Transverse colon (tissue), 4 donors: Measurements from ENCODE around the gene FNBP1L. TPM values are rescaled to one million over a fixed set of nuclear protein-coding genes. Genes with fewer than 3 reads are reported as not detected.

Source experiments
- DNase-seq: peaks from one replicate; pipeline ENCODE4 v3.0.0-alpha.2; 2019
- H3K27ac ChIP-seq, 4 donors: fragments of 200-600 bp; sonication (generic); 2 replicates each; pipeline ENCODE4 v1.5.1; 2016 to 2018; ENCODE audit warnings: inconsistent platforms in 4 of 4
- H3K27me3 ChIP-seq: fragments of 200-600 bp; sonication (generic); 2 replicates; pipeline ENCODE4 v1.5.1; 2017; ENCODE audit warnings: inconsistent platforms
- H3K36me3 ChIP-seq, 4 donors: fragments of 200-600 bp; sonication (generic); 2 replicates each; pipeline ENCODE4 v1.5.1; 2017 to 2019; ENCODE audit warnings: inconsistent platforms in 4 of 4
- H3K4me1 ChIP-seq, 4 donors: fragments of 200-600 bp; sonication (generic); 2 replicates each; pipeline ENCODE4 v1.5.1; 2017 to 2020; ENCODE audit warnings: inconsistent platforms in 4 of 4
- H3K4me3 ChIP-seq, 4 donors: fragments of 200-600 bp; sonication (generic); 1 replicate in 1 of 4; 2 replicates in 3 of 4; pipeline versions ENCODE4 v1.5.1 to v1.6.1; 2017 to 2019; ENCODE audit warnings: inconsistent platforms in 4 of 4
- H3K9me3 ChIP-seq, 2 donors: fragments of 200-600 bp; sonication (generic); 2 replicates each; pipeline ENCODE4 v1.5.1; 2017 to 2019; ENCODE audit warnings: inconsistent platforms in 2 of 2
- CTCF ChIP-seq, 5 experiments: fragments of 200-600 bp in 3 of 5; fragments of 450-650 bp in 2 of 5; sonication (generic) in 3 of 5; IDR thresholded peaks; 1 replicate in 2 of 5; 2 replicates in 3 of 5; pipeline ENCODE4 v1.5.1; 2016 to 2017; ENCODE audit warnings: antibody characterized with exemption in 5 of 5, inconsistent platforms in 3 of 5, mild to moderate bottlenecking in 2 of 5, moderate library complexity in 1 of 5
- EP300 ChIP-seq: sonication (generic); formaldehyde crosslinking; IDR thresholded peaks from one replicate; pipeline ENCODE4 v1.6.1; 2017; ENCODE audit warnings: antibody characterized with exemption, low read depth
- POLR2A ChIP-seq: fragments of 450-650 bp; IDR thresholded peaks from one replicate; pipeline ENCODE4 v1.6.1; 2016; ENCODE audit warnings: antibody characterized with exemption, mild to moderate bottlenecking, moderate library complexity
- POLR2AphosphoS5 ChIP-seq, 3 donors: sonication (generic); formaldehyde crosslinking; IDR thresholded peaks; one replicate each; pipeline ENCODE4 v1.6.1; 2016; ENCODE audit warnings: antibody characterized with exemption in 3 of 3
- WGBS, 2 donors: methylation state at CpG; one replicate each; pipeline ENCODE4 v1.1.5; 2018; ENCODE audit warnings: low coverage in 1 of 2; 5-methylcytosine and 5-hydroxymethylcytosine counted together
- in situ Hi-C, 4 donors: fragments of 200-750 bp; cut with MboI; loops; one replicate each; pipeline versions ENCODE4 v1.15.0 to v1.15.1; 2017; ENCODE audit warnings: low sequenced_read_pairs in 3 of 4, low pct_ligation_motif_present in 1 of 4, low pct_unique_long_range_greater_than_20kb in 1 of 4
- intact Hi-C: fragments of 100-400 bp; cut with DNase I; formaldehyde crosslinking; loops from one replicate; pipeline ENCODE4 v1.15.1; 2023; ENCODE audit warnings: low total_unique reads
- total RNA-seq, 4 donors: library from RNA; depleted of rRNA; stranded (reverse); fragments of >200 nt; gene quantifications; one replicate each; pipeline ENCODE4 v1.1.0, GENCODE V29; 2016

The FNBP1L gene
- total RNA-seq, 4 donors from 2014 or later, result 31.0 to 69.4 (median 49.0) TPM

DNA sequence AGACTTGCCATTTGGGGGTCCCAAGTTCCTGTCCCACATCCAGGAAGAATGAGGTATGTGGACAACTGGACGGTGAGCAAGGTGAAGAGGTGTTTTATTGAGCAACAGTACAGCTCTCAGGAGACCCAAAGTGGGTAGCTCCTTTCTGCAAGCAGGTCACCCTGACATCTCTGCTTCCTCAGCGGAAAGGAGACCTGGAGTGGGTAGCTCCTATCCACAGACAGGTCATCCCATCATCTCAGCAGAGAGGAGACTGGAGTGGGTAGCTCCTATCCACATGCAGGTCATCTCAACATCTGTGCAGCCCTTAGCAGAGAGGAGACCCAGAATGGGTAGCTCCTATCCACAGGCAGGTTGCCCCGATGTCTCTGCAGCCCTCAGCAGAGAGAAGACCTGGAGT lies 13.8 kb upstream of the FNBP1L start:
- H3K36me3 ChIP-seq, result no peaks in the 10 kb centered on the region
- in situ Hi-C loops, result loop anchor here (10.0 to 25.0 kb wide), 5 partner anchors 122 to 403 kb away; no protein-coding TSS in a partner anchor
- intact Hi-C loops, result no loop called here
- no peaks in the 10 kb centered on the region for H3K27me3 ChIP-seq
- TF ChIP-seq CTCF (IDR thresholded peaks at IDR 0.05) (no peak), EP300 (no peak), POLR2AphosphoS5 (IDR thresholded peaks at IDR 0.05) (no peak), POLR2A (no peak)
- H3K9me3 ChIP-seq, result no peaks in the 10 kb centered on the region
- no peak overlapping the region for H3K4me3 ChIP-seq
- H3K4me1 ChIP-seq, result peaks cover 0 to 2% (median 0%) of the 10 kb centered on the region in 4 donors
- DNase-seq, result no peak
- H3K27ac ChIP-seq, result no peak overlapping the region
- 96 to 100% methylated on average over 1 to 3 of the region's 3 CpGs for WGBS, 2 donors

DNA sequence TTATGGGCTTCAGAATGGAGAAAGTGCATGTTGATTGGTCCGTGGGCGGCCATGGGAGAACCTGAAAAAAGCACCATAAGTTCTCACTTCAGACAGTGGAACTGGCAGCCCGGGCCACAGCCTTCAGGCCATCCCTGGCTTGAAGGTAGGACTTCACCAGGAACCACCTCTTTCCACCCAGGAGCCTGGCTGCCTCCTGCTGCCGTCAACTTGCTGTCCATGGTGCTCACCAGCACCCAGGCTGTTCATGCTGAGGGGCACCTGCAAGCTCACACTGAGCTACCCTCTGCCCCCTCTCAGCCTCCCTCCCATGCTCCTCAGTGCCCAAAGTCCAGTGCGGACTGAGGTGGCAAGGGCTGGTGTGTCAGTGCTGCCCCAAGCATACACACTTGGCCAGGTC lies 12.9 kb upstream of the FNBP1L start:
- Histone ChIP-seq H3K9me3 (no peaks in the 10 kb centered on the region), H3K27ac (no peak overlapping the region), H3K36me3 (no peaks in the 10 kb centered on the region), H3K27me3 (no peaks in the 10 kb centered on the region), H3K4me3 (no peak overlapping the region), H3K4me1 (peaks cover 0 to 2% (median 0%) of the 10 kb centered on the region in 4 donors)
- no peak for DNase-seq
- 77% methylated on average over 5 of the region's 5 CpGs; no CpG with 5 or more reads in 1 of the 2 donors for WGBS, 2 donors
- in situ Hi-C loops, result loop anchor here (10.0 to 25.0 kb wide), 5 partner anchors 123 to 402 kb away; no protein-coding TSS in a partner anchor
- intact Hi-C loops, result no loop called here
- TF ChIP-seq POLR2AphosphoS5 (IDR thresholded peaks at IDR 0.05) (no peak), CTCF (IDR thresholded peaks at IDR 0.05) (no peak), POLR2A (no peak), EP300 (no peak)

DNA sequence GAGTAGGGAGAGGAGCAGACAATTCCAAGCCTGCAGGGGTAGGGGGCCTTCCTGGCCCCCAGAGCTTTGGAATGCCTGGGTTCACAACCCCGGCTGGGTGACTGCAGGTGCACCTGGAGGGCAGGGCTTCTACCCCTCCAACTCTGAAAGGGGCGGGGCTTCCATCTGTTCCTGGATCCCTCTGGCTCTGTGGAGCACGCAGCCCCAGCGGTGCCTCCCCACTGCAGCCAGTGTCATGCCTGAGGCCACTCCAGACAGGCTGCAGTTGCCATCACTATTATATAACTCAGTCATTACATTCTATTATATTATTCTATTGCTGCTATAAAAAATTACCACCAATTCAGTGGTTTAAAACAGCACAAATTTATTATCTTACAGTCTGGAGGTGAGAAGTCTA lies 12.5 kb upstream of the FNBP1L start:
- Histone ChIP-seq H3K27me3 (no peaks in the 10 kb centered on the region), H3K4me1 (peaks cover 0 to 2% (median 0%) of the 10 kb centered on the region in 4 donors), H3K9me3 (no peaks in the 10 kb centered on the region), H3K36me3 (no peaks in the 10 kb centered on the region), H3K27ac (no peak overlapping the region), H3K4me3 (no peak overlapping the region)
- in situ Hi-C loops (loop anchor here (10.0 to 25.0 kb wide), 5 partner anchors 123 to 402 kb away; no protein-coding TSS in a partner anchor), intact Hi-C loops (no loop called here)
- 50% methylated on average over 4 of the region's 4 CpGs; no CpG with 5 or more reads in 1 of the 2 donors for WGBS, 2 donors
- peak; percentile 46 for DNase-seq
- TF ChIP-seq EP300 (no peak), POLR2A (no peak), POLR2AphosphoS5 (IDR thresholded peaks at IDR 0.05) (no peak), CTCF (IDR thresholded peaks at IDR 0.05) (no peak)

- in situ Hi-C loops (loop anchor here (10.0 to 25.0 kb wide), 5 partner anchors 124 to 401 kb away; no protein-coding TSS in a partner anchor), intact Hi-C loops (no loop called here)
- 63 to 74% methylated on average over 1 of the region's 1 CpG for WGBS, 2 donors
- H3K9me3 ChIP-seq, result no peaks in the 10 kb centered on the region
- no peak for DNase-seq
- H3K27ac ChIP-seq, result no peak overlapping the region
- peaks cover 0 to 2% (median under 1%) of the 10 kb centered on the region in 4 donors for H3K4me1 ChIP-seq
- TF ChIP-seq POLR2A (no peak), EP300 (no peak), CTCF (IDR thresholded peaks at IDR 0.05) (no peak), POLR2AphosphoS5 (IDR thresholded peaks at IDR 0.05) (no peak)
- H3K36me3 ChIP-seq, result no peaks in the 10 kb centered on the region
- H3K27me3 ChIP-seq, result no peaks in the 10 kb centered on the region
- H3K4me3 ChIP-seq, result no peak overlapping the region
Measured at GRCh38 chr1:93436496-93436895, 11.4 kb upstream of the FNBP1L start.
